HG02970 (cell line): ENCODE measurements around the gene PON3.
A peak's percentile ranks its signal among the peaks of the same experiment; 100 is the strongest.

Source experiments
- ATAC-seq: cut with Tn5 transposase; IDR thresholded peaks from one replicate; pipeline ENCODE4 v1.9.1; 2021; ENCODE audit warnings: mild to moderate bottlenecking, moderate library complexity, moderate number of reproducible peaks; ENCODE audit not compliant: unreplicated experiment, low FRiP score

PON3 gene

GRCh38 chr7:95365151-95365550 is 31.0 kb downstream of the PON3 start:
- ATAC-seq, result no peak

- ATAC-seq, result no peak
These were observed 38.6 kb downstream of the PON3 start for GRCh38 chr7:95357623-95358022.

- ATAC-seq, result no peak
These were observed 53.4 kb downstream of the PON3 start for GRCh38 chr7:95342642-95343307.

- no peak for ATAC-seq
These were observed 54.1 kb downstream of the PON3 start for GRCh38 chr7:95342029-95342428.

- ATAC-seq, result no peak
These were observed 55.7 kb downstream of the PON3 start for GRCh38 chr7:95340491-95340890.

GRCh38 chr7:95338832-95339231 is 57.3 kb downstream of the PON3 start:
- ATAC-seq, result no peak

GRCh38 chr7:95335093-95335492 is 61.1 kb downstream of the PON3 start:
- ATAC-seq, result no peak

GRCh38 chr7:95334447-95334846 is 61.7 kb downstream of the PON3 start:
- no peak for ATAC-seq

- ATAC-seq, result no peak
These were observed 65.2 kb downstream of the PON3 start for GRCh38 chr7:95330961-95331337.

- peak; percentile 85 for ATAC-seq
These were observed 65.8 kb downstream of the PON3 start for GRCh38 chr7:95330204-95330960.

GRCh38 chr7:95327356-95327755 is 68.8 kb downstream of the PON3 start:
- ATAC-seq, result no peak

GRCh38 chr7:95324431-95324830 is 71.7 kb downstream of the PON3 start, which contains the start of gene PON1:
Gene PON1, minus strand, starts transcription at chr7:95324532. Its CDS starts 57 bp downstream, at chr7:95324475.
- ATAC-seq, result peak; percentile 65

- ATAC-seq, result no peak
These were observed 72.6 kb downstream of the PON3 start for GRCh38 chr7:95323410-95324129.

GRCh38 chr7:95322854-95323253 is 73.3 kb downstream of the PON3 start:
- ATAC-seq, result no peak

GRCh38 chr7:95322396-95322795 is 73.8 kb downstream of the PON3 start:
- ATAC-seq, result no peak

GRCh38 chr7:95321720-95322119 is 74.5 kb downstream of the PON3 start:
- ATAC-seq, result no peak

GRCh38 chr7:95320651-95321050 is 75.5 kb downstream of the PON3 start:
- no peak for ATAC-seq

GRCh38 chr7:95319570-95319969 is 76.6 kb downstream of the PON3 start:
- no peak for ATAC-seq

- no peak for ATAC-seq
These were observed 77.6 kb downstream of the PON3 start for GRCh38 chr7:95318501-95319100.

- no peak for ATAC-seq
These were observed 78.2 kb downstream of the PON3 start for GRCh38 chr7:95317966-95318365.

GRCh38 chr7:95317546-95317945 is 78.6 kb downstream of the PON3 start:
- no peak for ATAC-seq
